Stomach (tissue), 4 donors: ENCODE measurements around the gene ZFHX2.

Experiments used
- CTCF ChIP-seq, 7 experiments: fragments of 450-650 bp in 4 of 7; fragments of 200-600 bp in 3 of 7; sonication (generic) in 3 of 7; IDR thresholded peaks; one replicate each; pipeline ENCODE4 v1.5.1; 2016 to 2019; ENCODE audit warnings: antibody characterized with exemption in 7 of 7, control low read depth in 2 of 7, mild to moderate bottlenecking in 1 of 7
- EP300 ChIP-seq: sonication (generic); formaldehyde crosslinking; IDR thresholded peaks from one replicate; pipeline ENCODE4 v1.6.1; 2017; ENCODE audit warnings: antibody characterized with exemption

DNA sequence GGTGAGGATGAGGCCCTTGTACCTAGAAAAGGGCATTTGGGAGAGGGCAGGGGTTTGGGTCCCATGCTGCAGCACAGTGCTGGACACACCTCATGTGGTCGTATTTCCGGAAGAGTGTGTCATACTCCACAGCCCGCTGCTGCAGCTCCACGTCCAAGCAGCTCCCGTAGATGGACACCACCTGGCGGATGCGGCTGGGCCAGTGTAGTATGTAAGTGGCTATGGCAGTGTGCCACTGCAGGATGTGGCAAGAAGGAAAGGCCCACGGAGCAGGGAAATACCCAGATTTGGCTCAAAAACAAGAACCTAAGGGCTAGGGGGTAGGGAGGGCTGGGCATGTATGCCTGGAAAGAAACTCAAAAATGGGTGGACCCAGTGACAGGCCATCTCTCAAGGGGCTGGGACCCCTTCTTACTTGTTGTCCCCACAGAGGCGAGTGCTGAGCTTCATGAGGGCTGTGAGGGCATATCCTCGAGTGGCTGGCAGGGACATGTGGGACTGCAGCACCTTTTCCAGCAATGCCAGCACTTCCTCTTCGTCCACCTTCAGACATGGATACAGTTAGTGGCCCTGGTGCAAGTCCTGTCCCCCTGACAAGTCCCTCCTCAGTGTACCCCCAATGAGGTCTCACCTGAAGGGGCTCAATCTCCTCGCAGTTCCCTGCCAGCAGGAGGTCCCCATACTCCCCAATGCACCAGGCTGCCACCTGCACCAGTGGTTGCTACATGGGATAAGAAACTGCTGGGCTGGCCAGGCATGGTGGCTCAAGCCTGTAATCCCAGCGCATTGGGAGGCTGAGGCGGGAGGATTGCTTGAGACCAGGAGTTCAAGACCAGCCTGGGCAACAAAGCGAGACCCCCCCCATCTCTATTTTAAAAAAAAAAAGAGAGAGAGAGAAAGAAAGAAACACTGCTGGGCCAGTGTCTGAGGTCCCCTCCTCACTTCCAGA, 10.6 kb upstream of the ZFHX2 start:
- TF ChIP-seq EP300 = no peak
- no peak for TF ChIP-seq CTCF (IDR thresholded peaks at IDR 0.05)
